Adipocyte (in vitro differentiated cells): Measurements from ENCODE around the gene IL31RA.
A peak's percentile ranks its signal among the peaks of the same experiment; 100 is the strongest.

Source experiments
- DNase-seq: peaks from one replicate; pipeline ENCODE4 v3.0.0-alpha.2; 2015; ENCODE audit warnings: low read depth
- H3K27me3 ChIP-seq: replicated peaks from 2 replicates; pipeline ENCODE4 v1.7.0; 2013; ENCODE audit warnings: mild to moderate bottlenecking, low read length, moderate library complexity; ENCODE audit not compliant: control insufficient read depth, insufficient read depth
- H3K36me3 ChIP-seq: 2 replicates; pipeline ENCODE4 v1.7.0; 2013; ENCODE audit warnings: low read length, mild to moderate bottlenecking, moderate library complexity; ENCODE audit not compliant: control insufficient read depth, insufficient read depth, severe bottlenecking
- H3K4me1 ChIP-seq: 2 replicates; pipeline ENCODE4 v1.7.0; 2013; ENCODE audit warnings: mild to moderate bottlenecking, low read length, moderate library complexity; ENCODE audit not compliant: control insufficient read depth, insufficient read depth
- H3K4me3 ChIP-seq: 2 replicates; pipeline ENCODE4 v1.7.0; 2013; ENCODE audit warnings: mild to moderate bottlenecking, low read length, moderate library complexity
- H3K9ac ChIP-seq: 2 replicates; pipeline ENCODE4 v1.7.0; 2013; ENCODE audit warnings: mild to moderate bottlenecking, low read length, moderate library complexity
- H3K9me3 ChIP-seq: 2 replicates; pipeline ENCODE4 v1.7.0; 2013; ENCODE audit warnings: mild to moderate bottlenecking, low read length, moderate library complexity; ENCODE audit not compliant: control insufficient read depth

The IL31RA gene

GRCh38 chr5:55885359-55885758 lies 34.2 kb downstream of the IL31RA start:
- no peak overlapping the region for H3K9ac ChIP-seq
- no peaks in the 10 kb centered on the region for H3K4me1 ChIP-seq
- no peaks in the 10 kb centered on the region for H3K27me3 ChIP-seq
- no peaks in the 10 kb centered on the region for H3K36me3 ChIP-seq
- no peaks in the 10 kb centered on the region for H3K9me3 ChIP-seq
- no peak for DNase-seq
- no peak overlapping the region for H3K4me3 ChIP-seq

- Histone ChIP-seq H3K27me3 (no peaks in the 10 kb centered on the region), H3K9me3 (no peaks in the 10 kb centered on the region), H3K9ac (no peak overlapping the region), H3K4me1 (no peaks in the 10 kb centered on the region), H3K4me3 (no peak overlapping the region), H3K36me3 (no peaks in the 10 kb centered on the region)
- no peak for DNase-seq
Measured at GRCh38 chr5:55888205-55888604, 37.0 kb downstream of the IL31RA start.

- no peaks in the 10 kb centered on the region for H3K9me3 ChIP-seq
- H3K27me3 ChIP-seq = no peaks in the 10 kb centered on the region
- no peak overlapping the region for H3K9ac ChIP-seq
- DNase-seq = no peak
- peaks cover 10% of the 10 kb centered on the region for H3K4me1 ChIP-seq
- H3K36me3 ChIP-seq = no peaks in the 10 kb centered on the region
- no peak overlapping the region for H3K4me3 ChIP-seq
Measured at GRCh38 chr5:55892479-55892878, 41.3 kb downstream of the IL31RA start.

GRCh38 chr5:55894135-55894534 lies 43.0 kb downstream of the IL31RA start:
- H3K9me3 ChIP-seq = no peaks in the 10 kb centered on the region
- DNase-seq = no peak
- H3K4me3 ChIP-seq = no peak overlapping the region
- H3K36me3 ChIP-seq = no peaks in the 10 kb centered on the region
- no peak overlapping the region for H3K9ac ChIP-seq
- H3K4me1 ChIP-seq = peaks cover 19% of the 10 kb centered on the region
- no peaks in the 10 kb centered on the region for H3K27me3 ChIP-seq

GRCh38 chr5:55895346-55895745 lies 44.2 kb downstream of the IL31RA start:
- H3K27me3 ChIP-seq = no peaks in the 10 kb centered on the region
- peaks cover 31% of the 10 kb centered on the region for H3K4me1 ChIP-seq
- H3K9me3 ChIP-seq = no peaks in the 10 kb centered on the region
- peak; percentile 24 for DNase-seq
- H3K9ac ChIP-seq = no peak overlapping the region
- H3K4me3 ChIP-seq = no peak overlapping the region
- no peaks in the 10 kb centered on the region for H3K36me3 ChIP-seq

GRCh38 chr5:55896238-55896637 lies 45.1 kb downstream of the IL31RA start:
- Histone ChIP-seq H3K9me3 (no peaks in the 10 kb centered on the region), H3K9ac (no peak overlapping the region), H3K36me3 (no peaks in the 10 kb centered on the region), H3K4me1 (peaks cover 32% of the 10 kb centered on the region), H3K27me3 (no peaks in the 10 kb centered on the region), H3K4me3 (no peak overlapping the region)
- DNase-seq = no peak

GRCh38 chr5:55896663-55897062 lies 45.5 kb downstream of the IL31RA start:
- peak; percentile 37 for DNase-seq
- no peak overlapping the region for H3K9ac ChIP-seq
- H3K36me3 ChIP-seq = no peaks in the 10 kb centered on the region
- H3K4me3 ChIP-seq = no peak overlapping the region
- no peaks in the 10 kb centered on the region for H3K9me3 ChIP-seq
- H3K4me1 ChIP-seq = peaks cover 32% of the 10 kb centered on the region
- no peaks in the 10 kb centered on the region for H3K27me3 ChIP-seq

GRCh38 chr5:55897206-55897894 lies 46.2 kb downstream of the IL31RA start:
- Histone ChIP-seq H3K36me3 (no peaks in the 10 kb centered on the region), H3K9ac (peak overlapping the region; percentile 3), H3K4me3 (peak overlapping the region; percentile 55)

GRCh38 chr5:55897905-55898304 lies 46.7 kb downstream of the IL31RA start:
- DNase-seq = peak; percentile 98
- Histone ChIP-seq H3K27me3 (no peaks in the 10 kb centered on the region), H3K36me3 (no peaks in the 10 kb centered on the region), H3K4me1 (peaks cover 32% of the 10 kb centered on the region), H3K9me3 (no peaks in the 10 kb centered on the region), H3K9ac (peak overlapping the region; percentile 3), H3K4me3 (peak overlapping the region; percentile 55)

More at GRCh38 chr5:55897206-55897894, 46.2 kb downstream of the IL31RA start:
- no peaks in the 10 kb centered on the region for H3K9me3 ChIP-seq
- H3K4me1 ChIP-seq = peaks cover 32% of the 10 kb centered on the region
- H3K27me3 ChIP-seq = no peaks in the 10 kb centered on the region
- DNase-seq = no peak

GRCh38 chr5:55899344-55899743 lies 48.2 kb downstream of the IL31RA start:
- Histone ChIP-seq H3K36me3 (no peaks in the 10 kb centered on the region), H3K27me3 (no peaks in the 10 kb centered on the region), H3K9ac (no peak overlapping the region), H3K4me3 (no peak overlapping the region), H3K4me1 (peaks cover 38% of the 10 kb centered on the region), H3K9me3 (no peaks in the 10 kb centered on the region)
- DNase-seq = peak; percentile 51

- Histone ChIP-seq H3K9me3 (no peaks in the 10 kb centered on the region), H3K4me1 (peaks cover 40% of the 10 kb centered on the region), H3K9ac (no peak overlapping the region), H3K36me3 (no peaks in the 10 kb centered on the region), H3K4me3 (no peak overlapping the region), H3K27me3 (no peaks in the 10 kb centered on the region)
- no peak for DNase-seq
Measured at GRCh38 chr5:55900068-55900467, 48.9 kb downstream of the IL31RA start.

- Histone ChIP-seq H3K9ac (no peak overlapping the region), H3K9me3 (no peaks in the 10 kb centered on the region), H3K27me3 (no peaks in the 10 kb centered on the region), H3K4me3 (no peak overlapping the region), H3K4me1 (peaks cover 40% of the 10 kb centered on the region), H3K36me3 (no peaks in the 10 kb centered on the region)
- no peak for DNase-seq
Measured at GRCh38 chr5:55900776-55901175, 49.6 kb downstream of the IL31RA start.
